Smooth muscle cell (in vitro differentiated cells): ENCODE data around the gene NCOR2. TPM values are rescaled to one million over a fixed set of nuclear protein-coding genes. Genes with fewer than 3 reads are reported as not detected.

Experiments
- DNase-seq: peaks from one replicate; lab custom pipeline; 2025; ENCODE audit not compliant: unreplicated experiment; lab: John Stamatoyannopoulos, UW
- H2AFZ ChIP-seq: fragments of 200-600 bp; sonication (generic); 2 replicates; pipeline ENCODE4 v1.6.0; 2016; ENCODE audit warnings: antibody characterized with exemption, low read depth, mild to moderate bottlenecking
- H3F3A ChIP-seq: fragments of 200-600 bp; sonication (generic); 2 replicates; pipeline ENCODE4 v1.6.0; 2017; ENCODE audit warnings: antibody characterized with exemption, low read depth
- H3K27ac ChIP-seq: fragments of 200-600 bp; sonication (generic); 2 replicates; pipeline ENCODE4 v1.5.1; 2016; ENCODE audit warnings: low read depth, mild to moderate bottlenecking
- H3K27me3 ChIP-seq: fragments of 200-600 bp; sonication (generic); 2 replicates; pipeline ENCODE4 v1.6.1; 2016; ENCODE audit warnings: low read depth, mild to moderate bottlenecking
- H3K36me3 ChIP-seq: fragments of 200-600 bp; sonication (generic); 2 replicates; pipeline ENCODE4 v1.5.1; 2016; ENCODE audit warnings: low read depth
- H3K4me1 ChIP-seq: fragments of 200-600 bp; sonication (generic); 2 replicates; pipeline ENCODE4 v1.5.1; 2016; ENCODE audit warnings: low read depth
- H3K4me2 ChIP-seq: fragments of 200-600 bp; sonication (generic); 2 replicates; pipeline ENCODE4 v1.6.0; 2016; ENCODE audit warnings: mild to moderate bottlenecking
- H3K4me3 ChIP-seq: fragments of 200-600 bp; sonication (generic); 2 replicates; pipeline ENCODE4 v1.5.1; 2016; ENCODE audit warnings: mild to moderate bottlenecking
- H3K79me2 ChIP-seq: fragments of 200-600 bp; sonication (generic); 2 replicates; pipeline ENCODE4 v1.6.0; 2016; ENCODE audit warnings: low read depth, mild to moderate bottlenecking
- H3K9ac ChIP-seq: fragments of 200-600 bp; sonication (generic); 2 replicates; pipeline ENCODE4 v1.6.0; 2016; ENCODE audit warnings: low read depth
- H3K9me3 ChIP-seq: fragments of 200-600 bp; sonication (generic); replicated peaks from 2 replicates; pipeline ENCODE4 v1.5.1; 2016; ENCODE audit warnings: low read depth
- H4K20me1 ChIP-seq: fragments of 200-600 bp; sonication (generic); 2 replicates; pipeline ENCODE4 v1.6.0; 2016; ENCODE audit warnings: low read depth
- CTCF ChIP-seq: fragments of 200-600 bp; sonication (generic); IDR thresholded peaks from 2 replicates; pipeline ENCODE4 v1.5.1; 2017; ENCODE audit warnings: borderline replicate concordance, mild to moderate bottlenecking, antibody characterized with exemption; ENCODE audit not compliant: insufficient read depth, poor library complexity, severe bottlenecking
- WGBS: methylation state at CpG from one replicate; pipeline ENCODE4 v1.1.7; 2016; ENCODE audit warnings: low lambda C conversion rate; 5-methylcytosine and 5-hydroxymethylcytosine counted together
- polyA plus RNA-seq: library from polyadenylated mRNA; unstranded; fragments of >200 nt; fragmentation: Nextera tagmentation; extraction: Ambion mirVana; gene quantifications from 2 replicates; pipeline ENCODE4 v1.2.1, GENCODE V29; 2016
- total RNA-seq: library from RNA; depleted of rRNA; stranded (reverse); fragments of >200 nt; gene quantifications from 2 replicates; pipeline ENCODE4 v1.2.3, GENCODE V29; 2014

The NCOR2 gene
- total and polyA plus RNA-seq, 2 experiments from 2014 or later, result 64.1 to 164 TPM

- peak overlapping the region; percentile 97 for H3K27ac ChIP-seq
- no peak for DNase-seq
- no peaks in the 10 kb centered on the region for H3K9me3 ChIP-seq
Measured at GRCh38 chr12:124544983-124545382, 22.4 kb downstream of the NCOR2 start.

GRCh38 chr12:124544311-124544970 is 23.0 kb downstream of the NCOR2 start:
- Histone ChIP-seq H3K4me3 (no peak overlapping the region), H3K36me3 (no peaks in the 10 kb centered on the region), H3K4me1 (peaks cover 31% of the 10 kb centered on the region), H3F3A (peaks cover 15% of the 10 kb centered on the region), H3K9ac (peak overlapping the region; percentile 73), H3K27ac (peak overlapping the region; percentile 97), H3K9me3 (no peaks in the 10 kb centered on the region), H2AFZ (no peak overlapping the region), H3K79me2 (peaks cover 77% of the 10 kb centered on the region), H3K4me2 (peak overlapping the region; percentile 51), H4K20me1 (peaks cover 85% of the 10 kb centered on the region), H3K27me3 (no peaks in the 10 kb centered on the region)
- no peak for DNase-seq
- no peak for TF ChIP-seq CTCF
- 62% methylated on average over 16 of the region's 16 CpGs for whole genome bisulfite sequencing

More at GRCh38 chr12:124544983-124545382, 22.4 kb downstream of the NCOR2 start:
- 87% methylated on average over 8 of the region's 8 CpGs for WGBS
- Histone ChIP-seq H3K4me3 (no peak overlapping the region), H3F3A (peaks cover 12% of the 10 kb centered on the region), H3K4me1 (peaks cover 36% of the 10 kb centered on the region), H3K27me3 (no peaks in the 10 kb centered on the region), H2AFZ (no peak overlapping the region), H4K20me1 (peaks cover 85% of the 10 kb centered on the region), H3K79me2 (peaks cover 77% of the 10 kb centered on the region), H3K4me2 (peak overlapping the region; percentile 36), H3K36me3 (no peaks in the 10 kb centered on the region), H3K9ac (peak overlapping the region; percentile 63)
- no peak for TF ChIP-seq CTCF

GRCh38 chr12:124543590-124544310 is 23.7 kb downstream of the NCOR2 start:
- Histone ChIP-seq H3K4me1 (peaks cover 28% of the 10 kb centered on the region), H3K9me3 (no peaks in the 10 kb centered on the region), H3K9ac (peak overlapping the region; percentile 73), H3F3A (peaks cover 14% of the 10 kb centered on the region), H4K20me1 (peaks cover 85% of the 10 kb centered on the region), H3K36me3 (no peaks in the 10 kb centered on the region), H3K27me3 (no peaks in the 10 kb centered on the region), H2AFZ (no peak overlapping the region), H3K79me2 (peaks cover 81% of the 10 kb centered on the region), H3K4me3 (no peak overlapping the region), H3K27ac (peak overlapping the region; percentile 97), H3K4me2 (peak overlapping the region; percentile 51)
- no peak for TF ChIP-seq CTCF
- DNase-seq, result no peak
- 50% methylated on average over 29 of the region's 37 CpGs for WGBS
